GM03348 (cell line): ENCODE results near the gene C9orf85.
A peak's percentile ranks its signal among the peaks of the same experiment; 100 is the strongest.
"Not testable (repeated sequence)": the region's sequence is repeated elsewhere in the genome, so short reads cannot be mapped to it uniquely, and the experiment has no call there.

Source experiments
- DNase-seq: peaks from one replicate; pipeline ENCODE4 v3.0.0; 2012; ENCODE audit warnings: low spot score

The C9orf85 gene

GRCh38 chr9:71941998-71942567 lies 30.6 kb downstream of the C9orf85 start:
- DNase-seq: no peak

GRCh38 chr9:71944754-71945375 lies 33.4 kb downstream of the C9orf85 start:
- no peak for DNase-seq

- not testable (repeated sequence) for DNase-seq
Observed at GRCh38 chr9:71954652-71955051, 43.2 kb downstream of the C9orf85 start.

GRCh38 chr9:71955300-71955915 lies 44.0 kb downstream of the C9orf85 start:
- DNase-seq: no peak

GRCh38 chr9:71962328-71962727 lies 50.9 kb downstream of the C9orf85 start:
- DNase-seq: no peak

GRCh38 chr9:71963471-71963996 lies 52.1 kb downstream of the C9orf85 start:
- not testable (repeated sequence) for DNase-seq

GRCh38 chr9:71965403-71965802 lies 54.0 kb downstream of the C9orf85 start:
- DNase-seq: no peak

- no peak for DNase-seq
Observed at GRCh38 chr9:71966601-71967000, 55.2 kb downstream of the C9orf85 start.

GRCh38 chr9:71968541-71969090 lies 57.2 kb downstream of the C9orf85 start:
- no peak for DNase-seq

- DNase-seq: peak; percentile 14
Observed at GRCh38 chr9:71975833-71976232, 64.4 kb downstream of the C9orf85 start.

- DNase-seq: no peak
Observed at GRCh38 chr9:71977003-71977402, 65.6 kb downstream of the C9orf85 start.

GRCh38 chr9:71980266-71981190 lies 69.1 kb downstream of the C9orf85 start:
- DNase-seq: no peak

- no peak for DNase-seq
Observed at GRCh38 chr9:71981944-71982343, 70.5 kb downstream of the C9orf85 start.

- peak; percentile 80 for DNase-seq
Observed at GRCh38 chr9:71984403-71984802, 73.0 kb downstream of the C9orf85 start.

GRCh38 chr9:71984831-71985281 lies 73.4 kb downstream of the C9orf85 start:
- DNase-seq: no peak

GRCh38 chr9:71985297-71985911 lies 74.0 kb downstream of the C9orf85 start:
- DNase-seq: no peak

GRCh38 chr9:71986900-71987299 lies 75.5 kb downstream of the C9orf85 start:
- no peak for DNase-seq

GRCh38 chr9:71987471-71988371 lies 76.3 kb downstream of the C9orf85 start:
- no peak for DNase-seq

GRCh38 chr9:71990466-71990865 lies 79.0 kb downstream of the C9orf85 start:
- no peak for DNase-seq

GRCh38 chr9:72005451-72005850 lies 94.0 kb downstream of the C9orf85 start:
- no peak for DNase-seq
